ENCODE results near the gene MED12L. TPM values are rescaled to one million over a fixed set of nuclear protein-coding genes. Genes with fewer than 3 reads are reported as not detected.

The MED12L gene
- total RNA-seq, 1 experiment from 2014 or later: 14.9 TPM

GRCh38 chr3:151052346-151052745, 33.1 kb upstream of the MED12L start:
- no peak overlapping the region for H4K91ac ChIP-seq (ENCODE audit: insufficient read length, low read depth, low read length)
- no CpG with 5 or more reads among the region's 4 CpGs for WGBS (ENCODE audit: extremely low coverage, insufficient read length, low lambda C conversion rate)
- no peak overlapping the region for H4K5ac ChIP-seq (ENCODE audit: insufficient read length, low read depth, low read length)
- no peak overlapping the region for H3K4me2 ChIP-seq (ENCODE audit: insufficient read depth, insufficient read length, low read length)
- no peaks in the 10 kb centered on the region; a peak in 1 of 7 replicates for H3K36me3 Mint-ChIP-seq (ENCODE audit: insufficient read depth in 1 of 3, low read depth in 3 of 3)
- H3K79me1 ChIP-seq (ENCODE audit: insufficient read depth, low read depth, low read length, poor library complexity, severe bottlenecking): no peaks in the 10 kb centered on the region
- no peak overlapping the region for H2BK20ac ChIP-seq (ENCODE audit: low read depth, low read length, poor library complexity, severe bottlenecking)
- no peak overlapping the region for H3K56ac ChIP-seq (ENCODE audit: insufficient read length, low read depth, low read length)
- H3K4me1 Mint-ChIP-seq: no peaks in the 10 kb centered on the region
- H3T11ph ChIP-seq (ENCODE audit: low read length): no peak overlapping the region
- no peaks in the 10 kb centered on the region for H3K9me3 Mint-ChIP-seq
- no peaks in the 10 kb centered on the region for H3K23me2 ChIP-seq (ENCODE audit: insufficient read length, low read depth, low read length, poor library complexity, severe bottlenecking)
- H3K23ac ChIP-seq (ENCODE audit: insufficient read length, low read depth, low read length): no peak overlapping the region
- H2BK5ac ChIP-seq (ENCODE audit: insufficient read length, low read length): no peak overlapping the region
- no peak overlapping the region for H2AK5ac ChIP-seq (ENCODE audit: insufficient read length, low read length)
- no peak overlapping the region for H2BK15ac ChIP-seq (ENCODE audit: low read depth, low read length)
- H3K14ac ChIP-seq (ENCODE audit: insufficient read depth, low read length): no peak overlapping the region
- no peak overlapping the region for H2AFZ ChIP-seq (ENCODE audit: low read length)
- no peak overlapping the region for H3K27ac Mint-ChIP-seq
- H3K27me3 Mint-ChIP-seq (ENCODE audit: low read depth): no peaks in the 10 kb centered on the region
- no peaks in the 10 kb centered on the region for H3K27me3 ChIP-seq (ENCODE audit: insufficient read depth, low read length)
- no peak overlapping the region for H4K8ac ChIP-seq (replicated peaks; ENCODE audit: insufficient read length, low read depth, low read length)
- DNase-seq: no peak
- no peaks in the 10 kb centered on the region; the same call in 1 of the 2 replicates for H3K4me1 ChIP-seq (ENCODE audit: insufficient read depth, low read length)
- no peaks in the 10 kb centered on the region for H4K20me1 ChIP-seq (ENCODE audit: control insufficient read depth, insufficient read depth, insufficient read length)
- no peak overlapping the region for H3K18ac ChIP-seq (ENCODE audit: insufficient read length, low read depth, low read length)
- TF ChIP-seq CTCF (conservative IDR thresholded peaks at IDR 0.05): no peak
- no peaks in the 10 kb centered on the region for H3K9me3 ChIP-seq (ENCODE audit: control insufficient read depth, low read depth, low read length)
- no peak overlapping the region for H3K9ac ChIP-seq (ENCODE audit: extremely low read depth, insufficient read length, low read length)
- no peak overlapping the region for H2BK120ac ChIP-seq (ENCODE audit: low read depth, low read length, poor library complexity, severe bottlenecking)
- H3K4ac ChIP-seq (ENCODE audit: low read depth, low read length): no peak overlapping the region
- no peak overlapping the region for H3K27ac ChIP-seq (ENCODE audit: insufficient read length, low read depth, low read length)
- no peaks in the 10 kb centered on the region for H3K79me2 ChIP-seq (ENCODE audit: insufficient read depth, low read length)
- H3K4me3 Mint-ChIP-seq: no peak overlapping the region
- H2BK12ac ChIP-seq (ENCODE audit: insufficient read length, low read depth, low read length): no peak overlapping the region

Data from H9 (cell line).